WTC11 (cell line): ENCODE results near the gene NEURL1B.

Source experiments
- CREB1 ChIP-seq: sonication (generic); formaldehyde crosslinking; IDR thresholded peaks from 2 replicates; pipeline ENCODE4 v1.8.0; 2023; ENCODE audit warnings: mild to moderate bottlenecking, missing genetic modification reagents
- CREM ChIP-seq: sonication (generic); formaldehyde crosslinking; IDR thresholded peaks from 2 replicates; pipeline ENCODE4 v1.8.1; 2022; ENCODE audit warnings: mild to moderate bottlenecking, missing genetic modification reagents, moderate library complexity
- EMX1 ChIP-seq: fragments of 250-450 bp; sonication (Bioruptor Pico); IDR thresholded peaks from 2 replicates; pipeline ENCODE4 v1.8.0; 2021; ENCODE audit warnings: mild to moderate bottlenecking
- FOXJ3 ChIP-seq: sonication (generic); formaldehyde crosslinking; IDR thresholded peaks from 2 replicates; pipeline ENCODE4 v1.9.0; 2021; ENCODE audit warnings: missing genetic modification reagents, mild to moderate bottlenecking, borderline replicate concordance
- IRF2 ChIP-seq: sonication (generic); formaldehyde crosslinking; IDR thresholded peaks from 2 replicates; pipeline ENCODE4 v1.8.0; 2022; ENCODE audit warnings: low read depth, missing genetic modification reagents, borderline replicate concordance
- TEAD4 ChIP-seq: sonication (generic); formaldehyde crosslinking; IDR thresholded peaks from 2 replicates; pipeline ENCODE4 v1.8.0; 2022; ENCODE audit warnings: mild to moderate bottlenecking, missing genetic modification reagents
- TF ChIP-seq, protein P1 (sequence below): fragments of 200-600 bp; IDR thresholded peaks from 2 replicates; pipeline ENCODE4 v1.8.0; 2022; ENCODE audit warnings: antibody characterized with exemption
- TF ChIP-seq, protein P2 (sequence below): fragments of 250-450 bp; sonication (Bioruptor Pico); IDR thresholded peaks from 2 replicates; pipeline ENCODE4 v2.1.2; 2022; ENCODE audit warnings: mild to moderate bottlenecking, moderate library complexity
- TF ChIP-seq, protein P3 (sequence below): sonication (generic); formaldehyde crosslinking; IDR thresholded peaks from 2 replicates; pipeline ENCODE4 v1.8.1; 2022; ENCODE audit warnings: low read depth, mild to moderate bottlenecking, moderate library complexity, missing genetic modification reagents, borderline replicate concordance

DNA sequence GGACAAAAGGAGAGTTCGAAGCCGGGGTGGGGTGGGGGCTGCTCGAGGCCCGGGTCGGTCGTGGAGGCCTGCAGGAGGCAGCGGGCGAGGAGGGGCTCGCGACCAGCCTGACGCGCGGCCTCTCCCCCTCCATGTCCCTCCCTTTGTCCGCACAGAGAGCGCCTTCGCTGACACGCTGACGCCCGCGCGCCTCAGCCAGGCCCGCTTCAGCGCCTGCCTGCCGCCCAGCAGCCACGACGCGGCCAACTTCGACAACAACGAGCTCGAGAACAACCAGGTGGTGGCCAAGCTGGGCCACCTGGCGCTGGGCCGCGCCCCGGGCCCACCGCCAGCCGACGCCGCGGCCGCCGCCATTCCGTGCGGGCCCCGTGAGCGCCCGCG is 42.2 kb downstream of the NEURL1B start:
- TF ChIP-seq, protein P1, sequence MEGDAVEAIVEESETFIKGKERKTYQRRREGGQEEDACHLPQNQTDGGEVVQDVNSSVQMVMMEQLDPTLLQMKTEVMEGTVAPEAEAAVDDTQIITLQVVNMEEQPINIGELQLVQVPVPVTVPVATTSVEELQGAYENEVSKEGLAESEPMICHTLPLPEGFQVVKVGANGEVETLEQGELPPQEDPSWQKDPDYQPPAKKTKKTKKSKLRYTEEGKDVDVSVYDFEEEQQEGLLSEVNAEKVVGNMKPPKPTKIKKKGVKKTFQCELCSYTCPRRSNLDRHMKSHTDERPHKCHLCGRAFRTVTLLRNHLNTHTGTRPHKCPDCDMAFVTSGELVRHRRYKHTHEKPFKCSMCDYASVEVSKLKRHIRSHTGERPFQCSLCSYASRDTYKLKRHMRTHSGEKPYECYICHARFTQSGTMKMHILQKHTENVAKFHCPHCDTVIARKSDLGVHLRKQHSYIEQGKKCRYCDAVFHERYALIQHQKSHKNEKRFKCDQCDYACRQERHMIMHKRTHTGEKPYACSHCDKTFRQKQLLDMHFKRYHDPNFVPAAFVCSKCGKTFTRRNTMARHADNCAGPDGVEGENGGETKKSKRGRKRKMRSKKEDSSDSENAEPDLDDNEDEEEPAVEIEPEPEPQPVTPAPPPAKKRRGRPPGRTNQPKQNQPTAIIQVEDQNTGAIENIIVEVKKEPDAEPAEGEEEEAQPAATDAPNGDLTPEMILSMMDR: no peak
- no peak; the same call in 1 of the 2 replicates for TF ChIP-seq CREM (CRISPR knock-in tag)
- peak; percentile 49; the same call in 1 of the 2 replicates for TF ChIP-seq CREB1 (CRISPR knock-in tag)
- peak; percentile 35; the same call in 1 of the 2 replicates for TF ChIP-seq TEAD4 (CRISPR knock-in tag)
- TF ChIP-seq, protein P2, sequence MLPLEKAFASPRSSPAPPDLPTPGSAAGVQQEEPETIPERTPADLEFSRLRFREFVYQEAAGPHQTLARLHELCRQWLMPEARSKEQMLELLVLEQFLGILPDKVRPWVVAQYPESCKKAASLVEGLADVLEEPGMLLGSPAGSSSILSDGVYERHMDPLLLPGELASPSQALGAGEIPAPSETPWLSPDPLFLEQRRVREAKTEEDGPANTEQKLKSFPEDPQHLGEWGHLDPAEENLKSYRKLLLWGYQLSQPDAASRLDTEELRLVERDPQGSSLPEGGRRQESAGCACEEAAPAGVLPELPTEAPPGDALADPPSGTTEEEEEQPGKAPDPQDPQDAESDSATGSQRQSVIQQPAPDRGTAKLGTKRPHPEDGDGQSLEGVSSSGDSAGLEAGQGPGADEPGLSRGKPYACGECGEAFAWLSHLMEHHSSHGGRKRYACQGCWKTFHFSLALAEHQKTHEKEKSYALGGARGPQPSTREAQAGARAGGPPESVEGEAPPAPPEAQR (CRISPR knock-in tag): no peak
- TF ChIP-seq EMX1 (CRISPR knock-in tag): no peak
- TF ChIP-seq, protein P3, sequence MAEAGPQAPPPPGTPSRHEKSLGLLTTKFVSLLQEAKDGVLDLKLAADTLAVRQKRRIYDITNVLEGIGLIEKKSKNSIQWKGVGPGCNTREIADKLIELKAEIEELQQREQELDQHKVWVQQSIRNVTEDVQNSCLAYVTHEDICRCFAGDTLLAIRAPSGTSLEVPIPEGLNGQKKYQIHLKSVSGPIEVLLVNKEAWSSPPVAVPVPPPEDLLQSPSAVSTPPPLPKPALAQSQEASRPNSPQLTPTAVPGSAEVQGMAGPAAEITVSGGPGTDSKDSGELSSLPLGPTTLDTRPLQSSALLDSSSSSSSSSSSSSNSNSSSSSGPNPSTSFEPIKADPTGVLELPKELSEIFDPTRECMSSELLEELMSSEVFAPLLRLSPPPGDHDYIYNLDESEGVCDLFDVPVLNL (CRISPR knock-in tag): peak; percentile 47; the same call in 1 of the 2 replicates
- TF ChIP-seq IRF2 (CRISPR knock-in tag): no peak
- TF ChIP-seq FOXJ3: no peak
